Subcutaneous abdominal adipose tissue (tissue), 5 donors: ENCODE results near the gene FITM1.
"Not testable (repeated sequence)": the region's sequence is repeated elsewhere in the genome, so short reads cannot be mapped to it uniquely, and the experiment has no call there.

ENCODE experiments used
- H3K27ac ChIP-seq: one replicate; pipeline ENCODE4 v1.7.0; 2013; ENCODE audit warnings: low read depth, mild to moderate bottlenecking, inconsistent platforms, low read length, moderate library complexity
- H3K27me3 ChIP-seq, 5 donors: one replicate each; pipeline ENCODE4 v1.7.0; 2013; ENCODE audit warnings: low read length in 5 of 5, inconsistent platforms in 1 of 5; ENCODE audit not compliant: control insufficient read depth in 5 of 5, insufficient read depth in 4 of 5
- H3K36me3 ChIP-seq, 5 donors: one replicate each; pipeline ENCODE4 v1.7.0; 2013; ENCODE audit warnings: low read length in 5 of 5; ENCODE audit not compliant: control insufficient read depth in 5 of 5, insufficient read depth in 5 of 5
- H3K4me1 ChIP-seq, 5 donors: one replicate each; pipeline ENCODE4 v1.7.0; 2013; ENCODE audit warnings: low read length in 5 of 5, mild to moderate bottlenecking in 3 of 5, moderate library complexity in 1 of 5; ENCODE audit not compliant: control insufficient read depth in 5 of 5, insufficient read depth in 5 of 5
- H3K4me3 ChIP-seq, 5 donors: one replicate each; pipeline ENCODE4 v1.7.0; 2013; ENCODE audit warnings: low read length in 5 of 5, low read depth in 1 of 5
- H3K9ac ChIP-seq, 5 donors: one replicate each; pipeline ENCODE4 v1.7.0; 2013; ENCODE audit warnings: low read length in 5 of 5, mild to moderate bottlenecking in 4 of 5, moderate library complexity in 3 of 5
- H3K9me3 ChIP-seq, 5 donors: one replicate each; pipeline ENCODE4 v1.7.0; 2013; ENCODE audit warnings: low read length in 5 of 5; ENCODE audit not compliant: control insufficient read depth in 5 of 5
- donor health status: healthy.
- donor health status: healthy.
- donor health status: healthy.
- donor health status: healthy.
- donor health status: healthy.

The FITM1 gene

GRCh38 chr14:24096545-24097181 lies 33.8 kb upstream of the FITM1 start:
- Histone ChIP-seq H3K27ac (no peak overlapping the region), H3K9me3 (no peaks in the 10 kb centered on the region), H3K9ac (no peak overlapping the region), H3K4me1 (peaks cover 12 to 63% (median 39%) of the 10 kb centered on the region in 5 donors), H3K4me3 (no peak overlapping the region), H3K36me3 (peaks cover 0 to 34% (median 20%) of the 10 kb centered on the region in 5 donors), H3K27me3 (no peaks in the 10 kb centered on the region)

DNA sequence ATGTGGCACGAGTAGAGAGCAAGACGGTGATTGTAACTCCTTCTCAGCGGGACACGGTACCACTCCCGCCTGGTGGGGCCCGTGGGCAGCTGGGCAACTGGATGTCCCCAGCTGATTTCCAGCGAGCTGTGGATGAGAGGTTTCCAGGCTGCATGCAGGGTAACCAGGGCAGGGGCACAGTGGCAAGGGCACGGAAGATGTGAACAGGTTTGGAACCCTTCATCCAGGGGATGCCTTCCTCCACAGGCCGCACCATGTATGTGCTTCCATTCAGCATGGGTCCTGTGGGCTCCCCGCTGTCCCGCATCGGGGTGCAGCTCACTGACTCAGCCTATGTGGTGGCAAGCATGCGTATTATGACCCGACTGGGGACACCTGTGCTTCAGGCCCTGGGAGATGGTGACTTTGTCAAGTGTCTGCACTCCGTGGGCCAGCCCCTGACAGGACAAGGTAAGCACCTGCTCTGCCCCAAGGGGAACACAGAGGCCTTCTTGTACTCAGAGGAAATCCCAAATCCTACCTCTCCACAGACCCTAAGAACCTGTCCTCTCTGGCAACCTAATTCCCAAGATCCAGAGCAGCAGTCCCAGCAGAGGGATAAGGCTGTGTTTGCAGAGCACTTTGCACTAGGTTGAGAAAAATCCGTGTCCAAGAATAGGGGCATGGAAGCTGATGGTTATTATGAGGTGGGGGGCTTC lies 32.1 kb upstream of the FITM1 start:
- peaks cover 8 to 53% (median 43%) of the 10 kb centered on the region in 5 donors for H3K4me1 ChIP-seq

DNA sequence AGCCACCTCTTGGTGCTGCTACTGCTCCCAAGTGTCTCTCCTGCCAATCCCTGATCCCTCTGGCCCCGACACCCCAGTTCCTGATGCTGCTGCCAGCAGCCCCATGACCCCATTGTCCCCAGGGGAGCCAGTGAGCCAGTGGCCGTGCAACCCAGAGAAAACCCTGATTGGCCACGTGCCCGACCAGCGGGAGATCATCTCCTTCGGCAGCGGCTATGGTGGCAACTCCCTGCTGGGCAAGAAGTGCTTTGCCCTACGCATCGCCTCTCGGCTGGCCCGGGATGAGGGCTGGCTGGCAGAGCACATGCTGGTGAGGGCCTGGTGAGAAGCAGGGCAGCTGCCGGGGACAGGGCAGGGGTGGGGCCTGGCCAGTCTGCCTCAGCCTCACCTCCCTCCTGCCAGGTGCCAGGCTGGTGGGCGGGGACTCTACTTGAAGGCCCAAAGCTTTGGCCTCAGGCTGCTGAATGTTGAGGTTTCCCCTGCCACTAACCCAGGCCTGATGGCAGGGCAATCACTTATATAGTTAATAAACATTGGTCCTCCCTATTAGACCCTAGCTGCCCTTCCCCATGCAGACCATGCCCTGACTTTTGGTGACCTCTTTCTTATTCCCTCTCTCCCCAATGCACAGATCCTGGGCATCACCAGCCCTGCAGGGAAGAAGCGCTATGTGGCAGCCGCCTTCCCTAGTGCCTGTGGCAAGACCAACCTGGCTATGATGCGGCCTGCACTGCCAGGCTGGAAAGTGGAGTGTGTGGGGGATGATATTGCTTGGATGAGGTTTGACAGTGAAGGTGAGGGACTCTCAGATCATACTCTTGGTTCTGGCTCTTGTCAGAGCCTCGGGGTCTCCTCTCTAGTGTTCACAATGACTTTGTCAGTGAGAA lies 31.3 kb upstream of the FITM1 start:
- no peak overlapping the region for H3K27ac ChIP-seq
- no peaks in the 10 kb centered on the region for H3K9me3 ChIP-seq
- no peak overlapping the region for H3K4me3 ChIP-seq
- H3K9ac ChIP-seq: no peak overlapping the region
- H3K4me1 ChIP-seq: peaks cover 8 to 45% (median 37%) of the 10 kb centered on the region in 5 donors
- no peaks in the 10 kb centered on the region for H3K27me3 ChIP-seq
- peaks cover 0 to 54% (median 34%) of the 10 kb centered on the region in 5 donors for H3K36me3 ChIP-seq

More for the DNA sequence above, 32.1 kb upstream of the FITM1 start:
- Histone ChIP-seq H3K27ac (no peak overlapping the region), H3K4me3 (no peak overlapping the region), H3K36me3 (peaks cover 0 to 46% (median 28%) of the 10 kb centered on the region in 5 donors), H3K9me3 (no peaks in the 10 kb centered on the region), H3K27me3 (no peaks in the 10 kb centered on the region), H3K9ac (no peak overlapping the region)

DNA sequence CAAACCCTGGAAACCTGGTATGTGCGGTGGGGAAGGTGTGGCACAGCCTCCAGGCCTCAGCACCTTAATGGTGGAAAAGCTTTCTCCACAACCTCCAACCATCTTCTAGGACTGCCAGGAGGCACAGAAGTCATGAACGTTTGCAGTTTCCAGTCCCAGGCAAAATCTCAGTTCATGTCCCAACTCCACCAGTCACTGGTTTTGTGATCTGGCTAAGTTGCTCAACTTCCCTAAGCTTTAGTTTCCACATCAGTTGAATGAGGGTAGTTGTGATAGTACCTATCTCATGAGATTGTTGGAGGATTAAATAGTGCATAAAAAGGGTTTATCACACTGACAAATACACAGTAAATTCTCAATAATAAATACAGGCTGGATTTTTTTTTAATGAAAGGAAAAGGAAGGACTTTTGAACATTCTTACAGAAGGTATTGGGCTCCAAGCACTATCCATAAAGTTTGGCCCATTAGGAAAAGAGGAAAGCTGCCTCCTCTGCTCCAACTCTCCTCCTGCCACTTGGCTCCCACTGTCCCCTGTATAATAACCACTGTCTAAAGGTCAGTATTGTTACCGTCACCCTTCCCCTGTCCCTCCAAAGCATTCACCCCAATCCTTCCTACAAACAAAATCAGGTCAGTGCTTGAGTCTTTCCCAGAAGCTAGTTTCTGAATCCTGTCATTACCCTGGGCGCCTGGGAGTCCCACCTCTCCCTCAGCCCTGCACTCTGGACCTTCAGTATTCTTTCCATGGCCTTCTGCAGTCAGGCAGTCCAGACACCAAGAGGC lies 30.1 kb upstream of the FITM1 start:
- no peaks in the 10 kb centered on the region for H3K27me3 ChIP-seq
- H3K9ac ChIP-seq: no peak overlapping the region
- H3K27ac ChIP-seq: no peak overlapping the region
- H3K9me3 ChIP-seq: no peaks in the 10 kb centered on the region
- peaks cover 0 to 59% (median 34%) of the 10 kb centered on the region in 5 donors for H3K36me3 ChIP-seq
- no peak overlapping the region for H3K4me3 ChIP-seq
- peaks cover 2 to 33% (median 25%) of the 10 kb centered on the region in 5 donors for H3K4me1 ChIP-seq

- Histone ChIP-seq H3K27me3 (no peaks in the 10 kb centered on the region), H3K27ac (no peak overlapping the region), H3K9me3 (no peaks in the 10 kb centered on the region), H3K4me1 (peaks cover 0 to 26% (median 19%) of the 10 kb centered on the region in 5 donors), H3K9ac (no peak overlapping the region), H3K36me3 (peaks cover 0 to 59% (median 34%) of the 10 kb centered on the region in 5 donors), H3K4me3 (no peak overlapping the region)
Measured at GRCh38 chr14:24100982-24101494, 29.4 kb upstream of the FITM1 start.

- H3K9ac ChIP-seq: no peak overlapping the region
- peaks cover 0 to 19% (median 17%) of the 10 kb centered on the region in 5 donors for H3K4me1 ChIP-seq
- peaks cover 0 to 59% (median 34%) of the 10 kb centered on the region in 5 donors for H3K36me3 ChIP-seq
- no peaks in the 10 kb centered on the region for H3K9me3 ChIP-seq
- H3K4me3 ChIP-seq: no peak overlapping the region
- no peaks in the 10 kb centered on the region for H3K27me3 ChIP-seq
- H3K27ac ChIP-seq: no peak overlapping the region
Measured at GRCh38 chr14:24102357-24103048, 28.0 kb upstream of the FITM1 start.

DNA sequence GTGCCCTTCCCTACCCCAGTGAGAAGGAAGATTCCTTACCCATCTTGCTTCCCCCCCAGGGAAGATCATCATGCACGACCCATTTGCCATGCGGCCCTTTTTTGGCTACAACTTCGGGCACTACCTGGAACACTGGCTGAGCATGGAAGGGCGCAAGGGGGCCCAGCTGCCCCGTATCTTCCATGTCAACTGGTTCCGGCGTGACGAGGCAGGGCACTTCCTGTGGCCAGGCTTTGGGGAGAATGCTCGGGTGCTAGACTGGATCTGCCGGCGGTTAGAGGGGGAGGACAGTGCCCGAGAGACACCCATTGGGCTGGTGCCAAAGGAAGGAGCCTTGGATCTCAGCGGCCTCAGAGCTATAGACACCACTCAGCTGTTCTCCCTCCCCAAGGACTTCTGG lies 27.0 kb upstream of the FITM1 start:
- H3K27ac ChIP-seq: no peak overlapping the region
- no peaks in the 10 kb centered on the region for H3K27me3 ChIP-seq
- H3K4me1 ChIP-seq: peaks cover 0 to 19% (median 15%) of the 10 kb centered on the region in 5 donors
- no peak overlapping the region for H3K4me3 ChIP-seq
- H3K9ac ChIP-seq: no peak overlapping the region
- H3K9me3 ChIP-seq: no peaks in the 10 kb centered on the region
- peaks cover 0 to 53% (median 29%) of the 10 kb centered on the region in 5 donors for H3K36me3 ChIP-seq

GRCh38 chr14:24105609-24106239 lies 24.7 kb upstream of the FITM1 start:
- not testable (repeated sequence) for H3K4me3 ChIP-seq, H3K9me3 ChIP-seq, H3K27ac ChIP-seq, H3K27me3 ChIP-seq
- Histone ChIP-seq H3K9ac (peak overlapping the region in 1 of 5 donors; percentile 30), H3K4me1 (peaks cover 3 to 19% (median 16%) of the 10 kb centered on the region in 5 donors), H3K36me3 (peaks cover 0 to 31% (median 16%) of the 10 kb centered on the region in 5 donors)
